D721Med (cell line): ENCODE data around the gene FGGY.

Experiments used
- DNase-seq: peaks from one replicate; pipeline ENCODE4 v3.0.0; 2011; ENCODE audit warnings: low spot score; ENCODE audit not compliant: insufficient read length
- FAIRE-seq: peaks from 2 replicates; lab custom pipeline; 2011; peaks lifted over from hg19 to GRCh38; lab: Jason Lieb, UNC
- CTCF ChIP-seq: IDR thresholded peaks from 2 replicates; pipeline ENCODE4 v1.5.1; 2012; ENCODE audit warnings: mild to moderate bottlenecking, control low read depth; ENCODE audit not compliant: insufficient read depth; ENCODE audit errors: missing control alignments

FGGY gene

GRCh38 chr1:59412718-59413326 lies 115.9 kb downstream of the FGGY start:
- no peak for DNase-seq
- no peak for TF ChIP-seq CTCF
- FAIRE-seq = no peak

GRCh38 chr1:59413327-59413720 lies 116.4 kb downstream of the FGGY start:
- DNase-seq (no peak), FAIRE-seq (no peak)
- no peak for TF ChIP-seq CTCF

- FAIRE-seq (no peak), DNase-seq (no peak)
- no peak for TF ChIP-seq CTCF
Observed at GRCh38 chr1:59414406-59415133, 117.7 kb downstream of the FGGY start.

- DNase-seq = no peak
- no peak for TF ChIP-seq CTCF
- no peak for FAIRE-seq
Observed at GRCh38 chr1:59415286-59415850, 118.5 kb downstream of the FGGY start.

- FAIRE-seq (no peak), DNase-seq (no peak)
- TF ChIP-seq CTCF = no peak
Observed at GRCh38 chr1:59415881-59416280, 119.0 kb downstream of the FGGY start.

GRCh38 chr1:59417406-59417805 lies 120.5 kb downstream of the FGGY start:
- no peak for FAIRE-seq
- no peak for DNase-seq
- no peak for TF ChIP-seq CTCF
